Measurements from ENCODE around the gene YWHAB. TPM values are rescaled to one million over a fixed set of nuclear protein-coding genes. Genes with fewer than 3 reads are reported as not detected.
A peak's percentile ranks its signal among the peaks of the same experiment; 100 is the strongest.

The YWHAB gene
- total RNA-seq (2021) (204 and 224 TPM in 2 replicates), Bru-seq, nascent RNA (percentile 96 among the genes with signal in this experiment), BruChase-seq, experiment 1, labeled RNA remaining after a 2-hour chase (percentile 94 among the genes with signal in this experiment), BruChase-seq, experiment 2, labeled RNA remaining after a 6-hour chase (percentile 97 among the genes with signal in this experiment)
- long read RNA-seq, transcript YWHAB-201 (6 exons, 3,049 nt), result major isoform, 488 of 597 reads
- long read RNA-seq, transcript YWHAB-202 (7 exons, 3,109 nt), result minor isoform, 64 of 597 reads
- long read RNA-seq, partial matches to known transcripts, result 17 of 597 reads
- long read RNA-seq, other reads (novel, unspliced or antisense), result 28 of 597 reads

GRCh38 chr20:44885392-44886265, at the start of gene YWHAB:
Gene YWHAB, plus strand, starts transcription at chr20:44885705. Its CDS starts 15,829 bp downstream, at chr20:44901534.
- peak; percentile 100 for DNase-seq (ENCODE audit: low spot score)
- ChIA-PET POLR2A (ENCODE audit: low non-redundant PET) (interaction anchor here (0.5 to 0.7 kb wide), 4 partner anchors 13 to 408 kb away, joined by 3 to 4 read pairs (median 4); no protein-coding TSS in a partner anchor), CTCF (interaction anchor here (1.3 kb wide), 1 partner anchor 19 kb away, joined by 4 read pairs; no protein-coding TSS in a partner anchor)
- peaks cover 4% of the 10 kb centered on the region for H3K36me3 ChIP-seq (ENCODE audit: insufficient read depth, low read length, poor library complexity, severe bottlenecking)
- intact Hi-C loops (cut with micrococcal nuclease; ENCODE audit: unreplicated experiment), result no loop called here
- peaks cover 20% of the 10 kb centered on the region for H3K4me1 ChIP-seq (ENCODE audit: insufficient read depth, low read length, poor library complexity, severe bottlenecking)
- no peak for TF ChIP-seq EZH2 (IDR thresholded peaks at IDR 0.05; ENCODE audit: borderline replicate concordance, low read depth, low read length, poor library complexity, severe bottlenecking)
- TF ChIP-seq CTCF (conservative IDR thresholded peaks at IDR 0.05; ENCODE audit: low read depth, low read length), result no peak
- H3K9me3 ChIP-seq (ENCODE audit: low read depth, low read length, poor library complexity, severe bottlenecking), result no peaks in the 10 kb centered on the region
- BruUV-seq (replicated peaks), result no TSS peak
- no peaks in the 10 kb centered on the region for H3K27me3 ChIP-seq (replicated peaks; ENCODE audit: insufficient read depth, low read depth, low read length, poor library complexity)
- H3K27ac ChIP-seq (ENCODE audit: low read depth, low read length, poor library complexity, severe bottlenecking), result peak within 1 kb of the TSS; percentile 97
- H3K4me3 ChIP-seq (ENCODE audit: low read depth, low read length, poor library complexity, severe bottlenecking), result peak within 1 kb of the TSS; percentile 91

DNA sequence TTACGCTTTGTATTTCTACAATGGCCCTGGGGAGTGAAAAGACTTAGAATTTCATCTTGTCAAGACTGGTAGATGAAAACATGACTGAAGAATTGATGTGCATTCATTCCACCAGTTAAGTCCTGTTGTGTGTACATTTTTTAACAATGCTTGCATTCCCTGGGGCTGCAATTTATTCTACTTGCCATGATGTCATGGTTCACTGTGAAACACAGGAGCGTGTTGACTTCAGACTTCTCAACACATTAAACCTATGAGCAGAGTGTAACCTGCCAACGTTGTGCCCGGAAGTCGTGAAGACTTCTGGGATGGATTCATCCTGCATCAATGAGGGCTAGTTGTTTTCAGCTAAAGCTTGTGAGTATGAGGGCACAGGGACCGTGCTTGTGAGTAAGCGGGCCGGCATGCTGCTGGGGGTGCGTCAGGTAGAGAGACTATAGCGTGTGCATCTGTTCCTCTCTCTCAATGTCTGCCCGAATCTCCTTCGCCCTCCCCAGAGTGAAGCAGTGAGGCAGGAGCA, 48.8 kb upstream of the YWHAB start:
- BruUV-seq (replicated peaks), result no TSS peak
- intact Hi-C loops (cut with micrococcal nuclease; ENCODE audit: unreplicated experiment), result no loop called here
- CTCF ChIA-PET, result no interaction called here

More for the DNA sequence above, 48.8 kb upstream of the YWHAB start:
- Histone ChIP-seq H3K4me1 (ENCODE audit: insufficient read depth, low read length, poor library complexity, severe bottlenecking) (no peaks in the 10 kb centered on the region), H3K27me3 (replicated peaks; ENCODE audit: insufficient read depth, low read depth, low read length, poor library complexity) (peaks cover 44% of the 10 kb centered on the region), H3K4me3 (ENCODE audit: low read depth, low read length, poor library complexity, severe bottlenecking) (no peak overlapping the region), H3K36me3 (ENCODE audit: insufficient read depth, low read length, poor library complexity, severe bottlenecking) (no peaks in the 10 kb centered on the region), H3K9me3 (ENCODE audit: low read depth, low read length, poor library complexity, severe bottlenecking) (no peaks in the 10 kb centered on the region), H3K27ac (ENCODE audit: low read depth, low read length, poor library complexity, severe bottlenecking) (no peak overlapping the region)
- no peak for DNase-seq (ENCODE audit: low spot score)
- TF ChIP-seq EZH2 (IDR thresholded peaks at IDR 0.05; ENCODE audit: borderline replicate concordance, low read depth, low read length, poor library complexity, severe bottlenecking), result no peak
- TF ChIP-seq CTCF (conservative IDR thresholded peaks at IDR 0.05; ENCODE audit: low read depth, low read length), result no peak
- POLR2A ChIA-PET (ENCODE audit: low non-redundant PET), result no interaction called here
